22Rv1 (cell line): Measurements from ENCODE around the gene HCFC1R1.

Experiments
- ZFX ChIP-seq: fragments of 450-650 bp; IDR thresholded peaks from 2 replicates; pipeline ENCODE4 v1.6.1; 2017; ENCODE audit warnings: antibody characterized with exemption, borderline replicate concordance
- TF ChIP-seq, protein P1 (sequence below): fragments of 450-650 bp; IDR thresholded peaks from 2 replicates; pipeline ENCODE4 v1.5.1; 2017; ENCODE audit warnings: mild to moderate bottlenecking

DNA sequence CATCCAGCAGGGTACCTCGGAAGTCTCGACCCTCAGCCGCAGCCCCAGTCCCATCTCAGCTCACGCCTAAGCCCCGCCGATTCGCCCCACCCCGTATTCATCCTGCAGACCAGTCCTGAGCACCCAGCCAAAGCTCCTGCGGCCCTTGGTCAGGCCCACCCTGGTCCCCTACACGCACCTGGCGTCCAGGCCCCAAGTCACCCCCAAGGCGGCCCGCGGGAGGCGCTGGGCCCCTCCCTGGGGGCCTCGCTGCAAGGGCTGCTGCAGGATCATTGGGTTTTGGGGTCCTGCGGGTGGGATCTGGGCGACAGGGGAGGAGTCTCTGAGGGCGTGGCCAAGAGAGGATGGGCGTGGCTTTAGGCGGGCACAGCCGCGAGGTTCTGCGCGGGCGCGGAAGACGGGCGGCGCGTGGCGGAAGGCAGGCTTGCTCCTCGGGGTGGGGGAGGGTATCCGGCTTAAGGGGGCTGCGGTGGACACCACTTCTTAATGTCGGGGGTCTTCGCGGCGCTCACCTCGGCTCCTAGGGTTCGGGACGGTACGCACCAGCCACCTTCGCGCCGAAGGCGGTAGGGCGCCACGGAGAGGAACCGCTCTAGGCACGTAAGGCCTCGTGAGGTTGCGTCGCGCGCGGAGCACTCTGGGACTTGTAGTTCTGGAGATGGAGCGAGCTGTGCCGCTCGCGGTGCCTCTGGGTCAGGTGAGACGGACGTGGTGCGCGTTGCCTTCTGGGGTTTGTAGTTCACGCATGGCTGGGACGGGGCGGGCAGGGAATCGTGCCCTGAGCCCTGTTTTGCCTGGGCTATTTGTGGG, at the start of gene HCFC1R1, which contains the start of gene THOC6:
- no peak for TF ChIP-seq ZFX
- TF ChIP-seq, protein P1, sequence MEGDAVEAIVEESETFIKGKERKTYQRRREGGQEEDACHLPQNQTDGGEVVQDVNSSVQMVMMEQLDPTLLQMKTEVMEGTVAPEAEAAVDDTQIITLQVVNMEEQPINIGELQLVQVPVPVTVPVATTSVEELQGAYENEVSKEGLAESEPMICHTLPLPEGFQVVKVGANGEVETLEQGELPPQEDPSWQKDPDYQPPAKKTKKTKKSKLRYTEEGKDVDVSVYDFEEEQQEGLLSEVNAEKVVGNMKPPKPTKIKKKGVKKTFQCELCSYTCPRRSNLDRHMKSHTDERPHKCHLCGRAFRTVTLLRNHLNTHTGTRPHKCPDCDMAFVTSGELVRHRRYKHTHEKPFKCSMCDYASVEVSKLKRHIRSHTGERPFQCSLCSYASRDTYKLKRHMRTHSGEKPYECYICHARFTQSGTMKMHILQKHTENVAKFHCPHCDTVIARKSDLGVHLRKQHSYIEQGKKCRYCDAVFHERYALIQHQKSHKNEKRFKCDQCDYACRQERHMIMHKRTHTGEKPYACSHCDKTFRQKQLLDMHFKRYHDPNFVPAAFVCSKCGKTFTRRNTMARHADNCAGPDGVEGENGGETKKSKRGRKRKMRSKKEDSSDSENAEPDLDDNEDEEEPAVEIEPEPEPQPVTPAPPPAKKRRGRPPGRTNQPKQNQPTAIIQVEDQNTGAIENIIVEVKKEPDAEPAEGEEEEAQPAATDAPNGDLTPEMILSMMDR, result no peak
